NCI-H1048 (cell line): ENCODE data around the gene RAPGEF6.

ENCODE experiments used
- DNase-seq: peaks from one replicate; lab custom pipeline; 2025; lab: John Stamatoyannopoulos, UW

Gene RAPGEF6

DNA sequence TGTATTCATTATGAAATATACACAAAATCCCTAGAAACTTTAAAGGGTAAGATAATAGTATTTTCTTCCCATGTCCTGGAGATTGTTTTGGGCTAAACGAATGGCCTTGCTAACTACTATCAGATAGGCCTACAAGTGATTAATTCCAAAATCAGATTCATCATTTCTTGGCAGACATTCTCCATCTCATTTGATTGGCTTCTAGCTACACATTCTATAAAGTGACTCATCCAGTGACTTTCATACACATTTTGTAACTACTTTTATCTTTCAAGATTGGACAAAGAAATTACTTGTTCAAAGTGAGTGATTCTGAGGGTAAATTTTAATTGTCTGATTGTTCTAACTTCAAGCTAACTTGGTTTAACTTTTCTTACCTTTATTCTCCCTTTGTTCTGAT lies 93.3 kb downstream of the RAPGEF6 start:
- no peak for DNase-seq

DNA sequence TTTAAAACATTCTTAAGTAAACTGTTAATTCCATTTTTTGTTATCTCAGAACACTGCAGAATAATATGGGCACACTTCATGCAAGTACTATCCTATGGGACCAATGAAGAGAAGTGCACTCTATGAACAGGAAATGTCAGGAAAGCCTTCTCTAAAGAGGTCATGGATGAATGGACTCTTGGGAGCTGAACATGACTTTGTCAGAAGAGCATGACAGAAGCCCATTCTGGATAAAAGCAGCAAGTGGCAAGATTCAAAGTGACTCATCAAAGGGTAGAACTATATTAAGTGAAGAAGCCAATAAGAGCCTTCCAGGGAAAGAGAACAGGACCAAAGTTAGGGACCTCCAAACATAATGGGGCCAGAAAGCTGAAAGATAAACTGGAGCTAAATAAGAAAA lies 94.0 kb downstream of the RAPGEF6 start:
- DNase-seq, result no peak

DNA sequence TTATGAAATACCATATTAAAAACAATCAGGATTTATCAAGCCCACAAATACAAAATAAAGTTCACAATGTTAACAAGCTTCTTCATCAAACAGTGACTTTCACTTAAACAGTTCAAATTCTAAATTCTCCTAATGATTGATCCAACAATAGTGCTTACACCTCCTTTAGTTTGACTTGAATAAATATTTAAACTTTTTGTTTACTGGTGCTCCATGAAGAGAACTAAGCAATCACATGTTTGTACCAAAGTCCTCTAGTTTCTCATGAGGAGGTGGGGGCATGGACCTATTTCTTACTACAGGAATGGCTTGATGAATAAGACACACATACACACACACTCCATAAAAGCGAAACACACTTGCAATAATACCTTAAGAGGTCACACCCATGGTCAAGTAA lies 95.8 kb downstream of the RAPGEF6 start:
- no peak for DNase-seq

DNA sequence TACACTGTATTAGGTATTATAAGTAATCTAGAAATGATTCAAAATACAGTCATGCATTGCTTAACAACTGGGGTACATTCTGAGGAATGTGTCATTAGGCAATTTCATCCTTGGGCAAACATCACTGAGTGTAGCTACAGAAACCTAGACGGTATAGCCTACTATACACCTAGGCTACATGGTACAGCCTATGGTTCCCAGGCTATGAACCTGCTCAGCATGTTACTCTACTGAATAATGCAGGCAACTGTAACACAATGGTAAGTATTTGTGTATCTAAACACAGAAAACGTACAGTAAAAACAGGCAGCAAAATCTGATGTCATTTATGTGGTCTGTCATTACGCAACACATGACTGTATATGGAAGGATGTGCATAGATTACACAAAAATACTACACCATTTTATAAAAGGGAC lies 96.8 kb downstream of the RAPGEF6 start:
- no peak for DNase-seq

DNA sequence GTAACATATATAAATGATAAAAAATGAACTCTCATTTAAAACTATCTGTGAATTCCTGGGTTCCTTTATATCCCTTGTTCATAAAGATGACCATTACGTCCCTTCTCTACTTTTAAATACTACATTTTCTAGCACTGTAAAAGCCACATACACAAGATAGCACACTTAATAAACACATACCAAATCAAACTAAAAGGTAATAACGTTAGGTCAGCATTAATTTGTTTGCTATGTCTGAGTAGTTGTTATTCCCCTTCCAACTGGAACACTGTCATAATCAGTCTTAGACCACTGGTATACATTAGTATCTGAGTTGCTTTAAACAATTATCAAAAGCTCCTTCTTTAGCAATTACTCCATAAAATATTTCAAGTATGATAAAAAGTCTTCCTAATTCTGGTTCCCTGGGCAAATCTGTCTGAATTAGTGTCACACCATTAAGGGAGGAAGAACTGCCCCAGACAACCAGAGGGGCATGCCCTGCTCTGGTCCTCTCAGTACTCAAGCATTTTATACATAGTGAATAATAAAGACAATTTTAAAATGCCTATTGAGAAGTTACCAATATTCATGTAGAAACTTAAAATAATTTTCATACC lies 98.1 kb downstream of the RAPGEF6 start:
- no peak for DNase-seq

DNA sequence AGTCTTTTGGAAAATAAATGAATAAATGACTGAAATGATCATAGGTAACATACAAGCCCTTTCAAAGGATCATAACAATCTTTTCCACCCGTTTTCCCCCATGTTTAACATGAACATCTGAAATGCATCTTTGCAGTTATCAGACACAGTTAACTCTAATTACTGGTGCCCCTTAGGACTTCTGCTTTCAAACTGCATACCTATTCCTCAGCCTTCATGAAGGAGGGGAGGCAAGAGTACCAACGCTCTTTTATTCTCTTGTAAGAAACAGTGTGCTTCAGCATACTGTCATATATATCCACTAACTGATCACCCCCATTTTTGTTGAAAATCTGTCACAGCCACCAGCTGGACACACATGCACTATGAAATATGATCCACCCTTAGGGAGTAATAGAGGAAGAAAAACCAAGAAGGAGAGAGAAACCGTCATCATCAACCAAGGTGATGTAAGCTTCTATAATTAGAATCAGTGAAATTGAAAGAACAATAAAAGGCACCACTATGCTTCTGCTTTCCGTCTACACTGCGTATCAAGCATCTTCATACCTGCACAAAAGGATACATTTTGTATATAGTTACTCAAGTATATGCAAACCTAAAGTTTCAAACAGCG lies 98.7 kb downstream of the RAPGEF6 start:
- no peak for DNase-seq

DNA sequence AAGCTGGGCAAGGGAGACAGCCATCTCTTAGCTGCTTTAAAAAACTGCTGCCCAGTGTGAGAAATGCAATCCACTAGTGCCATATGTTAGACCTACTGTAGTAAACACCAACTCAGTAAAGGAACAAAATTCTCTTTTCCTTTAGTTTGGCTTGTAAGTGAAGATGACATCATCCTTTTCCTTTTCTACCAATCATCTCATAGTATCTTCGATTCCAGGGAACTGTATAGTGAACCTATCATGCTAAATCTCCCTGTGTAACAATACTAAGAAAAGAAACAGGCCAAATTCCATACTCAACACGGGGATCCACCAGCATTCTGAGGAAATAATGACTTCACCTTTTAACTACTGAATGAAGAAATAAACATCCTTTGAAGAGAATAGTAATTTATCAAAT lies 100.1 kb downstream of the RAPGEF6 start:
- no peak for DNase-seq

DNA sequence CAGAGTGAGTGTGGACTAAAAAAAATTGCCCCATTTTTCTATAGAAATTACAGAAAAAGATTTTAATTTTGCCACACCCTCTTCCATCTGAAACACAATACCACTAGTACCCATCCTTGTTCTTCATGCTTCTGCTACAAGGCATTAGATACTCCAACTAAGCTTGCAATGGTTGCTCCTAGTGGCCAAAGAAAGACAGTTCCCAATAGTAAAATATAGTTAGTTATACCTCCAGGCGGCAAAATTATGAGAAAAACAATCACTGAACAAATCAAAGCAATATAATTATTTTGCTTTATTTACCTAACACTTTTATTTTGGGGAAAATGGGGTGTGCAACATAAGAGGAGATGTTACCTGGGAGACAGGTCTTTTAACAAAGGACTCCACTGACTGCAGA lies 101.2 kb downstream of the RAPGEF6 start:
- no peak for DNase-seq

DNA sequence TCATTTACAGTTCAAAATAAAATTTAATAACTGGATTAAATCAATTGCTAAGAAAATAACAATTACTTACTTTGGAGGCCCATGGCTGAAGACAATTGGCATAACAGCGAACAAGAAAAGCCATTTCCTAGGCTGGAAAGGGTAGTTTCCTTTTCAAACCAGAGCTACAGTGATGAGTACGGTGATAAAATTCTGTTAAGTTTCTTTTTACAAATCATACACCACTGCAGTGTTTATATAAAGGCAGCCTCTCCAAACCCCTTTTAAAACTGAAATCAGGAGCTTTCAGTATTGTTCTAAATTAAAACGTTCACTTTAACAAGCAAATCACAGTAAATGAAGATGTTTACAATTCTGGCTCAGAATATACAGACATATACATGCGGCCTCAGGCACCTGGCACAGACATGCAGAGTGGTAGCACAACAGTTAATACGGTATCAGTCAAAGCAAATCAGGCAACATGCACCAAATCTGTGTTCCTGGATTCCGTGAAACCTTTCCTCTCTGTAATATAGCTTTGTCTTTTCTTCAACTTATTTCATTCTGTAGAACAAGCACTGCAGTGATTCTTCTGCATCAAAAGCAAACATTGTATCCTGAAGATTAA lies 102.9 kb downstream of the RAPGEF6 start:
- no peak for DNase-seq

DNA sequence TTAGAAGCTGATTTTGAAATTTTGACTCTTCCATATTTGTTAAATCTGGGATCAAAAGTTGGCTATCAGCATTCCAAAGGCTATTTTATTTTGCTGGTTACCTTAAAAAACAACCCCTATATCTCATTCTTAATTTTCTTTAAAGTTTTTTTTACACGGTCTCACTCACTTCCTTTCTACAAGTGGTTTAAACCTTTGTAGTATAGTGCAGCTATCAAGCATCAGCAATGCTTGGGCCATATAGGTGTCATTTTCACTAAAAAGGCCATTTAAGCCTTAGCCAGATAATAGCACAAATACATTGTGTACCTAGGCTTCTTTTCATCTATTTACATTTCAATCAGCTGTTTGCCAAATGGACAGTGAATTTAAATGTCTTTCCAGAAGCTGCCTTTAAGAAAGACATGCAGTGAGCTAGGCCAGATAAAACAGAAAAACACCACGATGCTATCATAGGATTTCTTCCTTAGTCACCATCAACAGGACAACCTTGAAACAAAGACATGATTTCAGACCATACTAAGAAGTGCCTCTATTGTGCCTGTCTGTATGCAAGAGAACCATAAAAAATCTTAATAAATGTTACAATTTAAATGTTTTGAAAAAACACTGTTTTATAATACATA lies 104.2 kb downstream of the RAPGEF6 start:
- DNase-seq, result no peak

DNA sequence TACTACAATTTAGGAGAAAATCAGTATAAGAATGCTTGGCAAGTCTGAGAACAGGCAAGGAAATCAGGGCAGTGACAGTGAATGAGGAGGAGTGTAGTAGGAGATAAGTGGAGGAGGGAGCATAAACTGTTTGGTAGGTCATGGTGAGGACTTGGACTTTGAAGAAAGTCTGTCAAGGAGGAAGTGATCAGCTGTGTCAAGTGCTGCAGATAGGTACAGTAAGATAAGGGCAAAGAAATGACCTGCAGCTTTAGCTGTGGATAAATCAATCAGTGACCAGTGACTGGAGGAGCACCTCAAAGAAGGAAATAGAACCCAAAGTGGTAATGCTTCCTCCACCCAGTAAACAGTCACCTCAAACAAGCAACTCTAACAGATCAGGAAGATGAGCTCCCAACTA lies 106.3 kb downstream of the RAPGEF6 start:
- no peak for DNase-seq

DNA sequence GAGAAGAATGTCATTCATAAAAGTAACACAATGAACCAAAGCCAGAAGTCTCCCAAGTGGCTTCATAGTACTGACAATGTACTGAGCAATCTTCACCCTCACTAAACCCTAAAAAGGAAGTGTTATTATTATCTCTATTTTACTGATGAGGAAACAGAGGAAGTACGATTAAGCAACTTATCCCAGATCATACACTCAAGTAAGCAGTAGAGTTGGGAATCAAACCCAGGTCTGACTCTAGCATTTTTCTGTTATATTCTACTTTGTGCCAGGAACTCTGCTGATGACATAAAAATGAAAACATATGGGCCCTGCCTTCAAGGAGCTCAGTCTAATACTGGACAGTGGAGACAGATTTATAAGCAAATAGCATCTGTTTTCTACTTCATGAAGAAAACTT lies 109.2 kb downstream of the RAPGEF6 start:
- DNase-seq, result no peak

DNA sequence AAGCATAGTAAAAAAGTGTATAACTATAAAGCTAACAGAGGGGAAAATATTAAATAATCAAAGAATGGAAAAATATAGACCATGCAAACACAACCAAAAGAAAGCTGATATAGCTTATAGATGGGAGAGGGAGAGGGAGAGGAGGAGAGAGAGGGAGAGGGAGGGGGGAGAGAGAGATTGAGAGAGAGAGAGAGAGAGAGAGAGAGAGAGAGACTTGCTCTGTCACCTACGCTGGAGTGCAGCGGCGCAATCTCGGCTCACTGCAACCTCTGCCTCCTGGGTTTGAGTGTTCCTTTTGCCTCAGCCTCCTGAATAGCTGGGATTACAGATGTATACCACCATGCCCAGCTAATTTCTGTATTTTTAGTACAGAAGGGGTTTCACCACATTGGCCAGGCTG lies 110.6 kb downstream of the RAPGEF6 start:
- no peak for DNase-seq

DNA sequence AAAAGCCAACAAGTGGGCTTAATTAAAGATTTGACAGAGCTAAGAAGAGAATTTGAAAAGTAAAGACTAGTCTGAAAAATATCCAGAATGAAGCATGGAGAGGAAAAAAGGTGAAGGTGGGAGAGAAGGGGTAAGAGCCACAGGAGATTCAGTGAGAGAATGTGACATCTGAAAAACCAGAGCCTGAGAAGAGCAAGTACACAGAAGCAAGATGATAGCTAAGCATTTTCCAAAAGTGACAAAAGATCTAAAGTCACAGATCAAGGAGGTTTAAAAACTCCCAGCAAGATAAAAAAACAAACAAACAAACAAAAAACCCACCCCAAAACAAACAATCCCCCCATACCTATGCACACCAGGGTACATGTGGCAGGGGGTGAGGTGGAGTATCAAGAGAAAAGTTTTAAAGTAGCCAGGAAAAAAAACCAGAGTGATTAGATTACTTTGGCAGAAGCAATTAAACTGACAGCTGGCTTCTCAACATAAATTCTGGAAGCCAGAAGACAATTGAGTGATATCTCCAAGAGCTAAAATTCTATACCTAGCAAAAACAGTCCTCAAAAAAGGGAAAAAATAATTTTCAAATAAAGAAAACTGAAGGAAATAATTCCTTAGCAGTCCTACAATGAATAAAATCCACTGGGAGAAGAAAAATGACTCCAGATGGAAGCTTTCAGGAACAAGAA lies 111.4 kb downstream of the RAPGEF6 start:
- DNase-seq, result no peak

DNA sequence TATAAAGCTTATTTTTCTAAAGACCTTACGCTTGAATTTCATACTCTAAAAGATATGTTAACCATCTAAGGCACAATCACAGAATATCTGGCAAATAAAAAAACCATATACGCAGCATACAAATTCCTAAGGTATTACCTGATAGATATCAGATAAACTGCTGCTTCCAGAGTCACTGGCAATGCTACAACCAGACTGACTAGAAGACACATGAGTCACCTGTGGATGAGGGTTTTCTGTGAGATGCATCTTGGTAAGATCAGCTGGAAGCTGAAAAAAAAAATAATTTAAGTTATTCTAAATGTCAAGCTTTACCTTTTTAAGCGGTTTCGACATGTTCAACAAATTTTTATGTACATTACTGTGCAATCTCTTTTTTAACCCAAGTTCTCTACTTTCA lies 113.8 kb downstream of the RAPGEF6 start:
- no peak for DNase-seq

DNA sequence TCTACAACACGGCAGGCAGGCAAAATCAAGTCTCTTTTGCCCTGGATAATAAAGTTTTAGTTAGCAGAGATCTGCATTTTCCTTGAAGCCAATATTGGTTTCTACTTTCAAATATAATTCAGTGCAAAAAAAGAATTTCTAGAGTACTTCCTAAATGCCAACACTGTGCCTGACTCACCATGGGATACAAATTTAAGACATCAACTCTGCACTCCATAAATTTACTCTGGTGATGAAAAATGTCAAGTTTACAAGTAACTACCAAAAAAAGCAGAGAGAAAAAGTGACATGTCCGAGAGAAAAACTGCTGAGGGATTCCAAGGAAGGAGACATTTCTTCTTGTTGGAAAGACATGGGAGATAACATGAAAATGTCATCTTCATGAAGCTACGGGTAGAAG lies 119.7 kb downstream of the RAPGEF6 start:
- DNase-seq, result no peak

DNA sequence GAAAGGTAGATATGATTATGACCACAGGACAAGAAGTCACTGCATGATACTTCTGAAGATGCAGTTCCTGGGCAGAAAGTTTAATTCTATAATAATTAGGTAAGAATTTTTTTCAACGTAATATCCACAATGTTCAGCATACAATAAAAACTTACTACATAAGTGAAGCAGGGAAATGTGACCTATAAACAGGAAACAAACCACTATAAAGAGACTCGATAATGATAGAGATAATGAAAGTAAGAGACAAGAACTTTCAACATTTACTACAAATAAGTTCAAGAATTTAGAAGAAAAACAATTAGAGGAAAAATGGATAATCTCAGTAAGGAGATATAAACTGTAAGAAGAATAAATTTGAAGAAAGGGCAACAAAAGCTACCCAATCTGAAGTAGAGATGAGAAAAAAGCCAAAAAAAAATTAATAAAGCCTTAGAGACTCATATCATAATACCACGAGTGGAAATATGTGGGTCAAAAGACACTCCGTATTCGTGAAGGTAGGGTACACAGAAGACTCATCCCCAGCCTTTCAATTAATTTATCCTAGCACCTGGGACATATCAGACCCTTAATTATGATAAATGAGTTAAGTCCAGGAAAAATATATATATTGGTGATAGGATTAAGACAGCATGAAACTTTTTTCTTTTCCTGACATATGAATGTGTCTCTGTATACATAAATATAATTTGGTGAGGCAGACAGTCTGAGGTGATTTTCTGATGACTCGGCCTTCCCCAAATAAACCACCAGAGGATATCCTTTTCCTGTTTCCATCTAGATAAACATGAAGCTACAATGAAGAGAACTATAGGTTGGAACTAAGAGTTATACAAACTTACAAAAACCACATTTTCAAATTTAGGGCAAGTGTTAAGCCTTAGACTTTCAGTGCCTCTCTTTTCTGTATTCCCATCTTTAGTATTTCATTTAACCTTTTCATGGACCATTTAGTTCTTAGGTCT lies 120.4 kb downstream of the RAPGEF6 start:
- DNase-seq, result no peak

DNA sequence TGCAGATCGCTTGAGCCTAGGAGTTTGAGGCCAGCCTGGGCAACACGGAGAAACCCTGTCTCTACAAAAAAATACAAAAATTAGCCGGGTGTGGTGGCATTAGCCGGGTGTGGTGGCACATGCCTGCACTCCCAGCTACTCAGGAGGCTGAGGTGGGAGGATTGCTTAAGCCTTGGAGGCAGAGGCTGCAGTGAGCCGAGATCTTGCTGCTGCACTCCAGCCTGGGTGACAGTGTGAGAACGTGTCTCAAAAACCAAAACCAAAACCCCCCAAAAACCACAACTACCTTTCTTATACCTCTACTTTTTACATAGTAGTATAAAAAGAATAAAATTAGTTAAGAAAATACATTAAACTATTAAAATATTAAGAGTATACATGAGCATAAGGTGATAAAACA lies 121.2 kb downstream of the RAPGEF6 start:
- DNase-seq, result no peak

DNA sequence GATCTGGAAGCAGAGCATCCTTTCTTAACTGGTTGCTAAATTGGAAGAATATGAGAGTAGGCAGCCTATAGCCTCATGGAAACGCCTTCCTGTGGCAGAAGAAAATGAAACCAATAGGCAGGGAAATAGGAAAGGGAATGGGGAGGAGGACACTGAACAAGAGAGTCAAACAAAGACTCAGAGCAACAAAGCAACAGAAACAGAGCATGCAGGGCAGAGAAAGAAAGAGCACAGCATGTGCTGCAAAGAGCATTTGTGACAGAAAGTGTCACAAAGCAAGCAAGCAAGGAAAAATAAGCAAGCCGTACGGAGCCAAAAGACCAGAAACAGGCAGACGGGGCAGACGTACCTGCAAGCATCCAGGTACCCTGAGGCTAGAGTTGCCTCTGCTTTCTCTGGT lies 123.1 kb downstream of the RAPGEF6 start:
- no peak for DNase-seq

DNA sequence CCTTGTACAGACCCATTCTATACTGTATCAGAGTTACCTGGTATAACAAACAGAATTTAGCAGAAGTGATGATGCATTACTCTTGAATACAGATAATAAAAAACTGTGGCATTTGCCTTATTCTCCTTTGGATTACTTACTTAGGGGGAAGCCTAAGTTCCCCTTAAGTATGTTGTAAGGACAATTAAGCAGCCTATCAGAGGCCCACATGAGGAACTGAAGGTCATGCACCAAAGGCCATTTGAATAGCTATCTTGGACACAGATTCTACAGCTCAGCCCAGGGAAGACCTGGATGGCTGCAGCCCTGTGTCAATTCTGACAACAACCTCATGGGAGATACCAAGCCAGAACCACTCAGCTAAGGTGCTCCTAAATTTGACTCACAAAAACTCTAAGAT lies 125.2 kb downstream of the RAPGEF6 start:
- DNase-seq, result no peak

DNA sequence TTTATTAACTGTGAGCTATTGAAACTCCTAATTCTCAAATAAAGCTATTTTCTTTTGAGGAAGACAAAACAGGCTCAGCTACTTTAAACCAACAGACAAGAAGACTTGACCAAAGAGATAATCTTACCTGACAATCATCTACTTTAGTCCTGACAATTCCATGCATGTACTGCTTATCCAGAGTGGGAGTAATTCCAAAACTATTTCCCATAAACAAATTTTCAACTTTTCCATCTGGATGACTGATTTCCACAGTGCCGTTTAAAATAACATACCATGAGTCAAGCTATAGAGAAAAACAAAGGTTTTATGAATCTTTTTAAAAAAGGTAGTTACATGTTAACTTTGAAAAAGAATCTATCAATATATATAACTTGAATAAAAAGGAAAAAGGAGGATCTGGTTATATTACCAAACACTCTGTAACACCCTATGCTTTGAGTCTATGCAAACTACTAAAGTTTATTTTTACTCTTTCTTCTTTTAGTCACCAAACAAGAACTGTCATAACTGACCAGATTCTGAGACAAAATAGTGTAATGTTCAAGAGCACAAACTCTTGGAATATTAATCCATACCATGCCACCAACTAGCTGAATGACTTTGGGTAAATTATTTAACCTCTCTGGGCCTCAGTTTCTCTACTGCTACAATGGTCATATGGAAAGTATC lies 129.7 kb downstream of the RAPGEF6 start:
- DNase-seq, result no peak
